Progenitor cell of endocrine pancreas (in vitro differentiated cells): ENCODE data around the gene SEMA6D. TPM values are rescaled to one million over a fixed set of nuclear protein-coding genes. Genes with fewer than 3 reads are reported as not detected.

Source experiments
- DNase-seq: peaks from one replicate; pipeline ENCODE4 v3.0.0; 2021; ENCODE audit warnings: low spot score; ENCODE audit not compliant: unreplicated experiment
- H3K27ac Mint-ChIP-seq: 2 replicates; pipeline ENCODE4 v1.8.0; 2021; ENCODE audit warnings: mild to moderate bottlenecking, moderate library complexity, mixed read lengths
- H3K27me3 Mint-ChIP-seq: 2 replicates; pipeline ENCODE4 v1.8.0; 2021; ENCODE audit warnings: mixed read lengths
- H3K36me3 Mint-ChIP-seq: 2 replicates; pipeline ENCODE4 v1.8.0; 2022; ENCODE audit warnings: mixed read lengths; ENCODE audit not compliant: insufficient read depth
- H3K4me1 Mint-ChIP-seq: 2 replicates; pipeline ENCODE4 v1.8.0; 2021; ENCODE audit warnings: low read depth, mixed read lengths
- H3K4me3 Mint-ChIP-seq: 2 replicates; pipeline ENCODE4 v1.8.0; 2021; ENCODE audit warnings: low read depth, mild to moderate bottlenecking, moderate library complexity, mixed read lengths
- H3K9me3 Mint-ChIP-seq: 2 replicates; pipeline ENCODE4 v1.8.0; 2021; ENCODE audit warnings: low read depth, mixed read lengths
- CTCF ChIP-seq: fragments of 200-600 bp; sonication (generic); IDR thresholded peaks from one replicate; pipeline ENCODE4 v1.5.0; 2021; ENCODE audit warnings: antibody characterized with exemption, mild to moderate bottlenecking; ENCODE audit not compliant: unreplicated experiment
- long read RNA-seq: library from polyadenylated mRNA; unstranded; transcript quantifications from one replicate; pipeline ENCODE4 v2.0.0, GENCODE V29; 2020
- total RNA-seq: library from RNA; stranded (reverse); gene quantifications from 2 replicates; pipeline ENCODE4 v1.2.1, GENCODE V29; 2021

SEMA6D gene
- 10.6 and 11.7 TPM in 2 replicates for total RNA-seq
- long read RNA-seq, partial matches to known transcripts, result 1 of 16 reads
- long read RNA-seq, other reads (novel, unspliced or antisense), result 15 of 16 reads

- Mint-ChIP-seq H3K27ac (peak within 1 kb of the TSS; percentile 90), H3K4me1 (peaks cover 27% of the 10 kb centered on the region), H3K27me3 (peaks cover 20% of the 10 kb centered on the region), H3K4me3 (peak within 1 kb of the TSS; percentile 87), H3K9me3 (no peaks in the 10 kb centered on the region), H3K36me3 (no peaks in the 10 kb centered on the region)
- TF ChIP-seq CTCF, result peak; percentile 62
- DNase-seq, result peak; percentile 81
These were observed at the start of gene SEMA6D for GRCh38 chr15:47717036-47717612. TSS of gene SEMA6D (plus strand) at chr15:47717505. CDS start at chr15:47759799, 42,294 bp downstream.

GRCh38 chr15:47669221-47669620, 48.1 kb upstream of the SEMA6D start:
- H3K27me3 Mint-ChIP-seq, result peaks cover 20% of the 10 kb centered on the region

GRCh38 chr15:47670365-47670764, 46.9 kb upstream of the SEMA6D start:
- no peaks in the 10 kb centered on the region for H3K36me3 Mint-ChIP-seq
- no peaks in the 10 kb centered on the region for H3K9me3 Mint-ChIP-seq
- H3K4me3 Mint-ChIP-seq, result no peak overlapping the region
- no peaks in the 10 kb centered on the region for H3K4me1 Mint-ChIP-seq
- peaks cover 24% of the 10 kb centered on the region for H3K27me3 Mint-ChIP-seq
- no peak overlapping the region for H3K27ac Mint-ChIP-seq
- no peak for DNase-seq
- no peak for TF ChIP-seq CTCF

More at GRCh38 chr15:47669221-47669620, 48.1 kb upstream of the SEMA6D start:
- Mint-ChIP-seq H3K4me3 (no peak overlapping the region), H3K9me3 (no peaks in the 10 kb centered on the region), H3K27ac (no peak overlapping the region), H3K4me1 (no peaks in the 10 kb centered on the region), H3K36me3 (no peaks in the 10 kb centered on the region)
- no peak for DNase-seq
- TF ChIP-seq CTCF, result no peak

- H3K4me3 Mint-ChIP-seq, result no peak overlapping the region
- H3K4me1 Mint-ChIP-seq, result no peaks in the 10 kb centered on the region
- no peak overlapping the region for H3K27ac Mint-ChIP-seq
- peaks cover 4% of the 10 kb centered on the region for H3K9me3 Mint-ChIP-seq
- no peak for DNase-seq
- H3K27me3 Mint-ChIP-seq, result peaks cover 28% of the 10 kb centered on the region
- no peaks in the 10 kb centered on the region for H3K36me3 Mint-ChIP-seq
- TF ChIP-seq CTCF, result no peak
These were observed 44.0 kb upstream of the SEMA6D start for GRCh38 chr15:47673232-47673761.

- no peak for TF ChIP-seq CTCF
- no peak for DNase-seq
- Mint-ChIP-seq H3K4me3 (no peak overlapping the region), H3K9me3 (peaks cover 4% of the 10 kb centered on the region), H3K4me1 (no peaks in the 10 kb centered on the region), H3K27ac (no peak overlapping the region), H3K27me3 (peaks cover 23% of the 10 kb centered on the region), H3K36me3 (no peaks in the 10 kb centered on the region)
These were observed 42.6 kb upstream of the SEMA6D start for GRCh38 chr15:47674586-47675232.
